AG09319 (cell line): Measurements from ENCODE around the gene IL1RAPL2.

Experiments
- DNase-seq: peaks from one replicate; pipeline ENCODE4 v3.0.0-alpha.2; 2010; ENCODE audit warnings: low read depth; ENCODE audit errors: extremely low read depth
- TF ChIP-seq, protein P1 (sequence below): IDR thresholded peaks from 2 replicates; pipeline ENCODE4 v1.5.1; 2011; ENCODE audit warnings: low read depth, mild to moderate bottlenecking, inconsistent platforms, low read length, moderate library complexity

Gene IL1RAPL2

DNA sequence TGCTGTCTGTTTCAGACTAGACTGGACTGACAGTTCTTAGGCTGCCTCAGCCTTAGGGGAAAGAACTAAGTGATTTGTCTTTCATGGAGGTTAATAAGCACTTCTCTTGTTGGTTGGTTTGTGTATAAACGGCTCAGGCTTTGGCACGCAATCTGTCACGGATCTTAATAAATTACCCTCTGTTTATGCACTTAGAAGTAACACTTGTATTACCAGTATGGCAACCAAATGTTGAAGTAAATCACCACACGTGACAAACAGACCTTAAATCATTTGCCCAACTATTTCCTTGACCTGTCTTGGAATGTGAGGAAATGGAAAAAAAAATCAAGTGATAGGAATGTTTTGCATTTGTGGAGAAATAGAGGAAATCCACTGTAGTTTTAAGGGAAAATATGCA, 584.6 kb downstream of the IL1RAPL2 start:
- DNase-seq = no peak
- TF ChIP-seq, protein P1, sequence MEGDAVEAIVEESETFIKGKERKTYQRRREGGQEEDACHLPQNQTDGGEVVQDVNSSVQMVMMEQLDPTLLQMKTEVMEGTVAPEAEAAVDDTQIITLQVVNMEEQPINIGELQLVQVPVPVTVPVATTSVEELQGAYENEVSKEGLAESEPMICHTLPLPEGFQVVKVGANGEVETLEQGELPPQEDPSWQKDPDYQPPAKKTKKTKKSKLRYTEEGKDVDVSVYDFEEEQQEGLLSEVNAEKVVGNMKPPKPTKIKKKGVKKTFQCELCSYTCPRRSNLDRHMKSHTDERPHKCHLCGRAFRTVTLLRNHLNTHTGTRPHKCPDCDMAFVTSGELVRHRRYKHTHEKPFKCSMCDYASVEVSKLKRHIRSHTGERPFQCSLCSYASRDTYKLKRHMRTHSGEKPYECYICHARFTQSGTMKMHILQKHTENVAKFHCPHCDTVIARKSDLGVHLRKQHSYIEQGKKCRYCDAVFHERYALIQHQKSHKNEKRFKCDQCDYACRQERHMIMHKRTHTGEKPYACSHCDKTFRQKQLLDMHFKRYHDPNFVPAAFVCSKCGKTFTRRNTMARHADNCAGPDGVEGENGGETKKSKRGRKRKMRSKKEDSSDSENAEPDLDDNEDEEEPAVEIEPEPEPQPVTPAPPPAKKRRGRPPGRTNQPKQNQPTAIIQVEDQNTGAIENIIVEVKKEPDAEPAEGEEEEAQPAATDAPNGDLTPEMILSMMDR = no peak

DNA sequence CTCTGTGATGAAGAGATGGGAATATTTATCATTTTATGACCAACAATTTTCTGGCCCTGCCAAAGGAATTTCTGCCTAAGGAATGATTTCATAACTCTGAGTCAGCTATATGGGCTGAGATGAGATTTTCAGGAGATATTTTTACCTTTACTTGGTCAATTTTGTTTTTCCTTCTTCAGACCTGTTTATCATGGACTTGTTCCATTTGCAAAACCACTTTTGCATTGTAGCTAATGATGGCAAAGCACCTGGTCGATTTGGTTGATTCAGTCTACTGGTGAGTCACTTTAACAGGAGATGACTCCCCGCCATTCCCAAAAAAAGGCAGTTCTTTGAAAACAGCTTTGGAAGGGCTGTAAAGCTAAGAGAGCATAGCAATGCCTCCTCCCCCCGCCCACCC, 601.2 kb downstream of the IL1RAPL2 start:
- TF ChIP-seq, protein P1 = no peak

DNA sequence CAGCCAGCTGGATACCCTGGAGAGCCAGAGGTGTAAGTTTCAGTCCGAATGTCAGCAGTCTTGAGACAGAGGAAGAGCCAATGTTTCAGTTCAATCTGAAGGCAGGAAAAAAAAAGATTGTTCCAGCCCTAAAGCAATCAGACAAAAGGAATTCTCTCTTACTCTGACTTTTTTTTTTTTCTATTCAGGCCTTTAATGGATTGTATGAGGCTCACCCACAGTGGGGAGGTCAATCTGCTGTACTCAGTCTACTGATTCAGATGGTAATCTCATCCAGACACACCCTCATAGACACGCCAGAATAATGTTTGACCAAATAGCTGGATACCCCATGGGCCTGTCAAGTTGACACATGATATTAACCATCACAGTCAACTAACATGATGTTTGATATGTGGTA, 602.6 kb downstream of the IL1RAPL2 start:
- no peak for DNase-seq
- TF ChIP-seq, protein P1 = no peak

More for the DNA sequence above, 601.2 kb downstream of the IL1RAPL2 start:
- no peak for DNase-seq

DNA sequence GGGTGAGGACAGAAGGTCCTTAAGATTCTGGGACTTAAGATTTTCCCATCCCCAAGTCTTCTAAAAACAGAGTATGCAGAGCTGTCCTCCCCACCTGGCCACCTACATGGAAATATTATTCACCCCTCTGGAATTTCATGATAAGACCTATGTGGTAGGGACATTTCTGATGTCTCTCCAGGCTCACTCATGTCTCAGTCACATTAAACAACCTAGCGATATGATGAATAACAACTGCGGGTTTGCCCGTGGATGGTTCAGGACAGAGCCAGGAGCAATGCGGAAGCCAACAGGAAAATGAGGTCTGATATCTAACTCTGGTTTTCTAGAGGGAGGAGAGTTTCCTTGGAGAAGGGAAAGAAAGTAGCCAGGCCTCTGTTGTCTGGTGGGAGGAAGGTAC, 607.1 kb downstream of the IL1RAPL2 start:
- TF ChIP-seq, protein P1 = no peak
- no peak for DNase-seq

DNA sequence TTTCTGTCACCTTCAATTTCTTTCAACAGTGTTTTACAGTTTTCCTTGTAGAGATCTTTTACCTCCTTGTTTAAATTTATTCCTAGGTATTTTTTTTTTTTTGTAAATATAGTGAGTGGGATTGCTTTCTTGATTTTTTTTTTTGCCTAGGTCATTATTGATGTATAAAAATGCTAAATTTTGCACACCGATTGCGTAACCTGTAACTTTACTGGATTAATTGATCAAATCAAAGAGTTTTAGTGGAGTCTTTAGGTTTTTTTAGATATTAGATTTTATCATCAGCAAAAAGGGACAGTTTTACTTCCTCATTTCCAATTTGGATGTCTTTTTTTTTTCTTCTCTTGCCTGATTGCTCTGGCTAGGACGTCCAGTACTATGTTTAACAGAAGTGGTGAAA, 613.6 kb downstream of the IL1RAPL2 start:
- TF ChIP-seq, protein P1 = no peak

DNA sequence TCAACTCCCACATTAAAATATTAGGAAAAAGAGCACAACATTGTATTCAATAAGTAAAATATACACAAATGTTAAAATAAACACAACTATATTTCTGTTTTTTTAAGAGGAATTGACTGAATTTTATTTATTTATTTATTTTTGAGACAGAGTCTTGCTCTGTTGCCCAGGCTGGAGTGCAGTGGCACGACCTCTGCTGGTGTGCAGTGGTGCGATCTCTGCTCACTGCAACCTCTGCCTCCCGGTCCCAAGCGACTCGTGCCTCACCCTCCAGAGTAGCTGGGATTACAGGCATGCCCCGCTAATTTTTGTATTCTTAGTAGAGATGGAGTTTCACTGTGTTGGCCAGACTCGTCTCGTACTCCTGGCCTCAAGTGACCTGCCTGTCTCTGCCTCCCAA, 623.1 kb downstream of the IL1RAPL2 start:
- no peak for DNase-seq
- TF ChIP-seq, protein P1 = no peak

More for the DNA sequence above, 613.6 kb downstream of the IL1RAPL2 start:
- DNase-seq = no peak

DNA sequence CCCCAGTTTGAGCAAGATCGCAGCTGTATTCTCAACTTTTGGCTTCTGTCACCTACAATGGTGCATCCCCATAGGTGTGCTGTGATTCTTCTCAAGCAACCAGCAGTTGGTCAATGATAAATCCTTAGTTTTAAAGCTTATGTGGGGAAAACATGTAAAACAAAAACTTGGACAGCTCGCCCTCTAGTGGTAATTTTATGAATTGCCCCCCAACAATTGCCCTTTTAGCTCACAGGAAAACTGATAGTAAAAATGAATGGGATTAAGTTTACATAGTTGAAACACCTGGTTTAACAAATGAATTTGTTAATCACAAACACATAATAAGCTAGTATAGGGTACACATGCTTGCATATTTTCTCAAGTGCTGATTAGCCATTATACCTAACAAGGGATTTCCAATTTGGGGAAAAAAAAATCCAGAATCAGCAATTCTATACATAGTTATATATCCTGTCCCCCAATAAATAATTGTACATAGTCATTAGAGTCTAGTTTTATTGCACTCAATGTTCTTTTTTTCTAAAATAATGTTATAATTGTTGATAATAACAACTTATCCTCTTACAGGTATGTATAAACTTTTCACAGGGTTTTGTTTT, 624.4 kb downstream of the IL1RAPL2 start:
- TF ChIP-seq, protein P1 = peak; percentile 71
- DNase-seq = no peak
